KMS-11 (cell line): Measurements from ENCODE around the gene YEATS4.

Source experiments
- H2AFZ ChIP-seq: fragments of 200-600 bp; sonication (generic); 2 replicates; pipeline ENCODE4 v1.6.1; 2016; ENCODE audit warnings: antibody characterized with exemption, mixed run types, low read depth
- H3K27ac ChIP-seq: fragments of 200-600 bp; sonication (generic); 2 replicates; pipeline ENCODE4 v1.6.1; 2016; ENCODE audit warnings: mild to moderate bottlenecking, mixed run types
- H3K27me3 ChIP-seq: fragments of 200-600 bp; sonication (generic); 2 replicates; pipeline ENCODE4 v1.6.1; 2017; ENCODE audit warnings: mild to moderate bottlenecking, low read depth, mixed run types, moderate library complexity; ENCODE audit not compliant: insufficient read depth
- H3K36me3 ChIP-seq: fragments of 200-600 bp; sonication (generic); 2 replicates; pipeline ENCODE4 v1.6.1; 2017; ENCODE audit warnings: mild to moderate bottlenecking, mixed run types; ENCODE audit not compliant: insufficient read depth
- H3K4me1 ChIP-seq: fragments of 200-600 bp; sonication (generic); 2 replicates; pipeline ENCODE4 v1.6.1; 2016; ENCODE audit warnings: mild to moderate bottlenecking, low read depth, mixed run types; ENCODE audit not compliant: poor library complexity, severe bottlenecking
- H3K4me2 ChIP-seq: fragments of 200-600 bp; sonication (generic); 2 replicates; pipeline ENCODE4 v1.7.0; 2016; ENCODE audit warnings: mild to moderate bottlenecking, mixed run types
- H3K4me3 ChIP-seq: fragments of 200-600 bp; sonication (generic); IDR thresholded peaks from 2 replicates; pipeline ENCODE4 v1.6.1; 2017; ENCODE audit warnings: low read depth, low read length, mixed read lengths; ENCODE audit not compliant: insufficient read depth
- H3K79me2 ChIP-seq: fragments of 200-600 bp; sonication (generic); 2 replicates; pipeline ENCODE4 v1.6.1; 2016; ENCODE audit warnings: low read depth, mixed run types; ENCODE audit not compliant: insufficient read depth
- H3K9ac ChIP-seq: fragments of 200-600 bp; sonication (generic); 2 replicates; pipeline ENCODE4 v1.6.1; 2016; ENCODE audit warnings: mild to moderate bottlenecking, mixed run types
- H4K20me1 ChIP-seq: fragments of 200-600 bp; sonication (generic); 2 replicates; pipeline ENCODE4 v1.6.1; 2016; ENCODE audit warnings: mild to moderate bottlenecking, mixed run types; ENCODE audit not compliant: insufficient read depth
- TF ChIP-seq, protein P1 (sequence below): fragments of 200-600 bp; sonication (generic); conservative IDR thresholded peaks from 2 replicates; pipeline ENCODE4 v1.6.1; 2017; ENCODE audit warnings: low read depth, mild to moderate bottlenecking, antibody characterized with exemption, low read length, moderate library complexity, mixed read lengths

The YEATS4 gene

GRCh38 chr12:69396963-69397362 is 37.4 kb downstream of the YEATS4 start:
- no peak overlapping the region for H3K27ac ChIP-seq
- H3K4me2 ChIP-seq, result no peak overlapping the region
- no peak overlapping the region for H3K4me3 ChIP-seq
- no peak overlapping the region for H3K9ac ChIP-seq
- TF ChIP-seq, protein P1, sequence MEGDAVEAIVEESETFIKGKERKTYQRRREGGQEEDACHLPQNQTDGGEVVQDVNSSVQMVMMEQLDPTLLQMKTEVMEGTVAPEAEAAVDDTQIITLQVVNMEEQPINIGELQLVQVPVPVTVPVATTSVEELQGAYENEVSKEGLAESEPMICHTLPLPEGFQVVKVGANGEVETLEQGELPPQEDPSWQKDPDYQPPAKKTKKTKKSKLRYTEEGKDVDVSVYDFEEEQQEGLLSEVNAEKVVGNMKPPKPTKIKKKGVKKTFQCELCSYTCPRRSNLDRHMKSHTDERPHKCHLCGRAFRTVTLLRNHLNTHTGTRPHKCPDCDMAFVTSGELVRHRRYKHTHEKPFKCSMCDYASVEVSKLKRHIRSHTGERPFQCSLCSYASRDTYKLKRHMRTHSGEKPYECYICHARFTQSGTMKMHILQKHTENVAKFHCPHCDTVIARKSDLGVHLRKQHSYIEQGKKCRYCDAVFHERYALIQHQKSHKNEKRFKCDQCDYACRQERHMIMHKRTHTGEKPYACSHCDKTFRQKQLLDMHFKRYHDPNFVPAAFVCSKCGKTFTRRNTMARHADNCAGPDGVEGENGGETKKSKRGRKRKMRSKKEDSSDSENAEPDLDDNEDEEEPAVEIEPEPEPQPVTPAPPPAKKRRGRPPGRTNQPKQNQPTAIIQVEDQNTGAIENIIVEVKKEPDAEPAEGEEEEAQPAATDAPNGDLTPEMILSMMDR, result no peak
- H3K4me1 ChIP-seq, result peaks cover 5% of the 10 kb centered on the region
- no peaks in the 10 kb centered on the region for H3K36me3 ChIP-seq
- no peaks in the 10 kb centered on the region for H3K27me3 ChIP-seq
- no peak overlapping the region for H2AFZ ChIP-seq
- H4K20me1 ChIP-seq, result no peaks in the 10 kb centered on the region
- H3K79me2 ChIP-seq, result no peaks in the 10 kb centered on the region

DNA sequence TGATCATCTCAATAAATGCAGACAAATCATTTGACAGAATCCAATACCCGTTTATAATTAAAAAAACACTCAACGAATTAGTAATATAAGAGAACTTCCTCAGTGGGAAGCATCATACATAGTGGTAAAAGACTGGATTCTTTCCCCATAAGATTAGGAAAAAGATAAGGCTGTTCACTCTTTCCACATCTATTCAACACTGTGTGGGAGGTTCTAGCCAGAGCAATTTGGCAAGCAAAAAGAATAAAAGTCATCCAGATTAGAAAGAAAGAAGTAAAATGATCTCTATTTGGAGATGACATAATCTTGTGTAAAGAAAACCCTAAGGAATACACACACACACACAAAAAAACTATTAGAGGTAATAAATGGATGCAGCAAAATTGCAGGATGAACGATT is 38.4 kb downstream of the YEATS4 start:
- Histone ChIP-seq H3K4me1 (peaks cover 5% of the 10 kb centered on the region), H3K36me3 (no peaks in the 10 kb centered on the region), H3K4me2 (no peak overlapping the region), H3K9ac (no peak overlapping the region), H3K79me2 (no peaks in the 10 kb centered on the region), H2AFZ (no peak overlapping the region), H3K27ac (no peak overlapping the region), H3K4me3 (no peak overlapping the region), H4K20me1 (no peaks in the 10 kb centered on the region), H3K27me3 (no peaks in the 10 kb centered on the region)
- TF ChIP-seq, protein P1, result no peak

- Histone ChIP-seq H2AFZ (no peak overlapping the region), H3K9ac (no peak overlapping the region), H3K4me2 (no peak overlapping the region), H4K20me1 (no peaks in the 10 kb centered on the region), H3K27ac (no peak overlapping the region), H3K36me3 (no peaks in the 10 kb centered on the region), H3K79me2 (no peaks in the 10 kb centered on the region), H3K4me1 (no peaks in the 10 kb centered on the region), H3K4me3 (no peak overlapping the region), H3K27me3 (no peaks in the 10 kb centered on the region)
- TF ChIP-seq, protein P1, result no peak
Measured at GRCh38 chr12:69401940-69402339, 42.4 kb downstream of the YEATS4 start.

DNA sequence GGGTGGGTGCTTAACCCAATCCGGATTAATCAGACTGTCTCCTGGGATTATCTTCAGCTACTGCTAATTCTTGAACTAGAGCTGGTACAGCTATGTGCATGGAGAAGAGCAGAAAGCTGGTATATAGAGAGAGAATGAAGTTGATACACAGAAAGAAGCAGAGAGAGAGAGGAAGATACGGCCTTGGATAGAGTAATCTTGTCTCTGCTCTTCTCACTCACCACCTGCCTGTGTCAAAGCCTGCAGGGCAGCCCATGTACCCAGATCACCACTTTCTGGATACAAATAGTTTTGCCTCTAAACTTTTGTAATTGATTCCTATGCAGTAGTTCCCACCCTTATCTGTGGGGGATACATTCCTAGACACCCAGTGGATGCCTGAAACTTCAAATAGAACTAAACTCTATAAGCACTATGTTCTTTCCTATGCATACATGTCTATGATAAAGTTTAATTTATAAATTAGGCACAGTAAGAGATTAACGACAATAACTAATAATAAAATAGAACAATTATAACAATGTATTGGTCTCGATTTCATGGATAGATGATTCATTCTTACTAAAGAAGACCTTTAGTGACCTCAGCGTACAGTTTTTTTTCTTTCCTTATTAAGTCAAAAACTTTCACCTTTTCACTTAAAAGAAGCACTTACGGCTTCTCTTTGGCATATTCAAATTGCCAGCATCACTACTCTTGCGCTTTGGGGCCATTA is 45.5 kb downstream of the YEATS4 start:
- Histone ChIP-seq H3K4me2 (no peak overlapping the region), H3K4me3 (no peak overlapping the region), H4K20me1 (no peaks in the 10 kb centered on the region), H3K27ac (no peak overlapping the region), H3K27me3 (no peaks in the 10 kb centered on the region), H3K4me1 (no peaks in the 10 kb centered on the region), H3K9ac (no peak overlapping the region), H2AFZ (no peak overlapping the region), H3K79me2 (no peaks in the 10 kb centered on the region), H3K36me3 (no peaks in the 10 kb centered on the region)
- TF ChIP-seq, protein P1, result no peak
